Measurements from ENCODE around the gene SMLR1.

Gene SMLR1

GRCh38 chr6:130873746-130874145 lies 46.5 kb downstream of the SMLR1 start:
- Histone ChIP-seq H3K27ac (ENCODE audit: low read depth, low read length) (no peak overlapping the region), H3K4me1 (ENCODE audit: insufficient read depth, low read length) (peaks cover 6% of the 10 kb centered on the region), H3K36me3 (ENCODE audit: insufficient read depth, low read length) (peaks cover 11% of the 10 kb centered on the region; the same call in 1 of the 2 replicates), H3K27me3 (ENCODE audit: insufficient read depth, low read length) (no peaks in the 10 kb centered on the region), H3K4me3 (ENCODE audit: low read length) (no peak overlapping the region), H3K9me3 (ENCODE audit: insufficient read depth, low read depth, low read length) (no peaks in the 10 kb centered on the region), H3K9ac (ENCODE audit: low read depth, low read length) (no peak overlapping the region)
- 87% methylated on average over 4 of the region's 5 CpGs for WGBS

- WGBS = 96% methylated on average over 6 of the region's 6 CpGs
Measured at GRCh38 chr6:130879826-130880225, 52.6 kb downstream of the SMLR1 start.

GRCh38 chr6:130882370-130882769 lies 55.2 kb downstream of the SMLR1 start:
- no peak overlapping the region for H3K27ac ChIP-seq (ENCODE audit: low read depth, low read length)
- no peak overlapping the region for H3K4me3 ChIP-seq (ENCODE audit: low read length)
- WGBS = 91% methylated on average over 4 of the region's 4 CpGs
- no peak overlapping the region for H3K9ac ChIP-seq (ENCODE audit: low read depth, low read length)
- H3K4me1 ChIP-seq (ENCODE audit: insufficient read depth, low read length) = no peaks in the 10 kb centered on the region
- no peaks in the 10 kb centered on the region for H3K9me3 ChIP-seq (ENCODE audit: insufficient read depth, low read depth, low read length)
- peaks cover 16% of the 10 kb centered on the region; the same call in 1 of the 2 replicates for H3K36me3 ChIP-seq (ENCODE audit: insufficient read depth, low read length)
- H3K27me3 ChIP-seq (ENCODE audit: insufficient read depth, low read length) = no peaks in the 10 kb centered on the region

More at GRCh38 chr6:130879826-130880225, 52.6 kb downstream of the SMLR1 start:
- H3K4me3 ChIP-seq (ENCODE audit: low read length) = no peak overlapping the region
- H3K9ac ChIP-seq (ENCODE audit: low read depth, low read length) = no peak overlapping the region
- H3K4me1 ChIP-seq (ENCODE audit: insufficient read depth, low read length) = no peaks in the 10 kb centered on the region
- no peak overlapping the region for H3K27ac ChIP-seq (ENCODE audit: low read depth, low read length)
- H3K9me3 ChIP-seq (ENCODE audit: insufficient read depth, low read depth, low read length) = no peaks in the 10 kb centered on the region
- H3K27me3 ChIP-seq (ENCODE audit: insufficient read depth, low read length) = no peaks in the 10 kb centered on the region
- peaks cover 15% of the 10 kb centered on the region; the same call in 1 of the 2 replicates for H3K36me3 ChIP-seq (ENCODE audit: insufficient read depth, low read length)

- Histone ChIP-seq H3K4me1 (ENCODE audit: insufficient read depth, low read length) (no peaks in the 10 kb centered on the region), H3K4me3 (ENCODE audit: low read length) (no peak overlapping the region), H3K36me3 (ENCODE audit: insufficient read depth, low read length) (peaks cover 22% of the 10 kb centered on the region), H3K27ac (ENCODE audit: low read depth, low read length) (no peak overlapping the region), H3K9me3 (ENCODE audit: insufficient read depth, low read depth, low read length) (no peaks in the 10 kb centered on the region), H3K9ac (ENCODE audit: low read depth, low read length) (no peak overlapping the region), H3K27me3 (ENCODE audit: insufficient read depth, low read length) (no peaks in the 10 kb centered on the region)
- 37% methylated on average over 3 of the region's 4 CpGs for WGBS
Measured at GRCh38 chr6:130885392-130886192, 58.4 kb downstream of the SMLR1 start.
